SU-DHL-6 (cell line): ENCODE results near the gene S100A16.

Source experiments
- H2AFZ ChIP-seq: fragments of 200-600 bp; sonication (generic); 2 replicates; pipeline ENCODE4 v1.6.1; 2014; ENCODE audit warnings: low read depth, mild to moderate bottlenecking, moderate library complexity, mixed read lengths, antibody characterized with exemption, low read length; ENCODE audit not compliant: severe bottlenecking
- H3F3A ChIP-seq: fragments of 200-600 bp; shearing (Covaris generic); 2 replicates; pipeline ENCODE4 v1.6.0; 2016; ENCODE audit warnings: antibody characterized with exemption, mild to moderate bottlenecking; ENCODE audit not compliant: insufficient read depth
- H3K27ac ChIP-seq: fragments of 200-600 bp; sonication (generic); 2 replicates; pipeline ENCODE4 v1.5.1; 2016; ENCODE audit warnings: low read depth, mild to moderate bottlenecking, low read length, moderate library complexity, mixed read lengths
- H3K27me3 ChIP-seq: fragments of 200-600 bp; sonication (generic), shearing (Covaris generic); 2 replicates; pipeline ENCODE4 v1.6.0; 2014; ENCODE audit warnings: mild to moderate bottlenecking, low read length
- H3K36me3 ChIP-seq: fragments of 200-600 bp; sonication (generic); 2 replicates; pipeline ENCODE4 v1.6.1; 2014; ENCODE audit warnings: mild to moderate bottlenecking, low read length, mixed read lengths
- H3K4me2 ChIP-seq: fragments of 300-600, 200-600 bp; shearing (Covaris generic), sonication (generic); 2 replicates; pipeline ENCODE4 v1.6.0; 2014; ENCODE audit warnings: low read length, low read depth, mild to moderate bottlenecking; ENCODE audit not compliant: poor library complexity, severe bottlenecking
- H3K4me3 ChIP-seq: fragments of 200-600 bp; sonication (generic); 2 replicates; pipeline ENCODE4 v1.5.1; 2014; ENCODE audit warnings: antibody characterized with exemption, low read length, mild to moderate bottlenecking, mixed read lengths; ENCODE audit not compliant: insufficient read depth, poor library complexity, severe bottlenecking
- H3K79me2 ChIP-seq: fragments of 200-600 bp; sonication (generic); 2 replicates; pipeline ENCODE4 v1.6.1; 2014; ENCODE audit warnings: mild to moderate bottlenecking, low read length, moderate library complexity; ENCODE audit not compliant: insufficient read depth
- H3K9ac ChIP-seq: fragments of 200-600 bp; sonication (generic); 2 replicates; pipeline ENCODE4 v1.7.0; 2014; ENCODE audit warnings: mild to moderate bottlenecking, low read length
- H3K9me2 ChIP-seq: fragments of 200-600 bp; sonication (generic); replicated peaks from 2 replicates; pipeline ENCODE4 v1.6.1; 2014; ENCODE audit warnings: low read length; ENCODE audit not compliant: insufficient read depth
- H3K9me3 ChIP-seq: fragments of 200-600 bp; sonication (generic); 2 replicates; pipeline ENCODE4 v1.6.1; 2014; ENCODE audit warnings: low read length, mixed read lengths; ENCODE audit not compliant: insufficient read depth
- H4K20me1 ChIP-seq: fragments of 200-600 bp; sonication (generic); 2 replicates; pipeline ENCODE4 v1.6.1; 2014; ENCODE audit warnings: low read depth, mild to moderate bottlenecking, antibody characterized with exemption, low read length, moderate library complexity, mixed read lengths
- CTCF ChIP-seq: fragments of 200-600 bp; sonication (generic); IDR thresholded peaks from one replicate; pipeline ENCODE4 v1.5.1; 2017; ENCODE audit warnings: antibody characterized with exemption, mild to moderate bottlenecking, low read length, moderate library complexity; ENCODE audit not compliant: insufficient read depth, poor library complexity, severe bottlenecking
- EZH2phosphoT487 ChIP-seq: fragments of 200-600 bp; sonication (generic), shearing (Covaris generic); conservative IDR thresholded peaks from 2 replicates; pipeline ENCODE4 v1.6.1; 2018; ENCODE audit warnings: mild to moderate bottlenecking, antibody characterized with exemption, low read length, moderate library complexity, mixed read lengths

The S100A16 gene

GRCh38 chr1:153614906-153615305 is 2.0 kb upstream of the S100A16 start:
- no peak overlapping the region for H3K4me2 ChIP-seq
- no peak overlapping the region for H3K9ac ChIP-seq
- no peaks in the 10 kb centered on the region for H3K79me2 ChIP-seq
- no peaks in the 10 kb centered on the region for H4K20me1 ChIP-seq
- no peaks in the 10 kb centered on the region for H3K9me2 ChIP-seq
- no peak overlapping the region for H3K27ac ChIP-seq
- no peak overlapping the region for H2AFZ ChIP-seq
- H3K27me3 ChIP-seq = no peaks in the 10 kb centered on the region
- H3K36me3 ChIP-seq = no peaks in the 10 kb centered on the region
- TF ChIP-seq EZH2phosphoT487 (no peak), CTCF (no peak)
- no peaks in the 10 kb centered on the region for H3K9me3 ChIP-seq
- no peak overlapping the region for H3K4me3 ChIP-seq
- H3F3A ChIP-seq = no peaks in the 10 kb centered on the region

GRCh38 chr1:153614189-153614900 is 1.4 kb upstream of the S100A16 start:
- Histone ChIP-seq H3K36me3 (no peaks in the 10 kb centered on the region), H3K4me3 (no peak overlapping the region), H3K9ac (no peak overlapping the region), H3K4me2 (no peak overlapping the region), H3K27ac (no peak overlapping the region), H4K20me1 (no peaks in the 10 kb centered on the region), H3K9me3 (no peaks in the 10 kb centered on the region), H3K79me2 (no peaks in the 10 kb centered on the region), H3K27me3 (no peaks in the 10 kb centered on the region), H3K9me2 (no peaks in the 10 kb centered on the region), H3F3A (no peaks in the 10 kb centered on the region), H2AFZ (no peak overlapping the region)
- TF ChIP-seq EZH2phosphoT487 = no peak
- TF ChIP-seq CTCF = no peak

- H4K20me1 ChIP-seq = no peaks in the 10 kb centered on the region
- H3K4me3 ChIP-seq = no peak overlapping the region
- no peak for TF ChIP-seq EZH2phosphoT487
- TF ChIP-seq CTCF = no peak
- no peaks in the 10 kb centered on the region for H3K36me3 ChIP-seq
- H3K9me2 ChIP-seq = no peaks in the 10 kb centered on the region
- H3K27me3 ChIP-seq = no peaks in the 10 kb centered on the region
- no peaks in the 10 kb centered on the region for H3F3A ChIP-seq
- H3K79me2 ChIP-seq = no peaks in the 10 kb centered on the region
- H3K4me2 ChIP-seq = no peak overlapping the region
- H3K9ac ChIP-seq = no peak overlapping the region
- H3K27ac ChIP-seq = no peak overlapping the region
- H2AFZ ChIP-seq = no peak overlapping the region
- no peaks in the 10 kb centered on the region for H3K9me3 ChIP-seq
These were observed 469 bp upstream of the S100A16 start for GRCh38 chr1:153613406-153613805.
